Measurements from ENCODE around the gene HOXA9. TPM values are rescaled to one million over a fixed set of nuclear protein-coding genes. Genes with fewer than 3 reads are reported as not detected.

HOXA9 gene
- total and polyA plus RNA-seq, 10 of the 15 experiments (the other 5 are each of a cell fraction or from before 2014, with no cell fraction given) = not detected

DNA sequence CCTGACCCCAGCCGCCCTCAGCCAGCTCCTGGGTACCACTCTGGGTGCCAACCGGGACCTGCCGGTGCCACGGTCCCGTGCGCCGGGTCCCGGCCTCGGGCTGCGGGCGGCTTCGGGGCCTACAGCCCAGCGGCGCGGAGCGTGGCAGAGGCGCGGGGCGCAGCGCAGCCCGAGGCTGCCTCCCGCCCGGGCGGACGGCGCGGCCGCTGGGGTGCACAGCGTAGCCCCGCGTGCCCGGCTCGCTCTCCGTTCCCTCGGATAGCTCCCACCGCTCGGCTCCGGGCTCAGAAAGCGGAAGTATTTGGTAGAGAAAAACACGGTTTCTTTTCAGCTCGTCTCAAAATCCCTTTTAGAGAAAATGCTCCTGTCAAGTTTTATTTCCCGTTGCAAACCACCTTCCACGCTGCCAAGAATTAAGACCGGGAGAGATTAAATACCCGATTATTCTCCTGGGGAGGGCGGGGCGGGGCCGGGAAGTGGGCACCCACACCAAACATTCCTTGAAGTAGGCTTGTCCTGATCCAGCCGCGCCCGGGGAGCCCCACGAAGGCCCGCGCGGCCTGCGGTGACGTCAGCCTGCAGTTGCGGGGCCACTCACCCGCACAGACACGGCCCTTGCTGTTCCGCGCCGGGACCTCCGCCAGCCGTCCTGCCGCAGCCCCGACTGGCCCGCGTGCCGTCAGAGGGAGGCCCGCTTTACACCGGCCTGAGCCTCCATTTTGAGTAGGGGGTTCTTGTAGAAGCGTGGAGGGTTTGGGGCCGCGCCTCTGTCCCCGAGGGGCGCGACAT lies 27.4 kb upstream of the HOXA9 start:
- Histone ChIP-seq H3K9me3 (replicated peaks; ENCODE audit: control insufficient read depth, insufficient read depth, low read length) (no peaks in the 10 kb centered on the region; the same call in 2 of the 3 replicates), H3K27me3 (replicated peaks in 1 of 2; ENCODE audit: control insufficient read depth in 2 of 2, insufficient read depth in 2 of 2, low read length in 1 of 2) (peaks cover 27 to 38% of the 10 kb centered on the region in 2 experiments), H3K9ac (ENCODE audit: control insufficient read depth, insufficient read depth, low read length) (no peak overlapping the region), H3K4me1 (ENCODE audit: control insufficient read depth, insufficient read depth, low read length) (no peaks in the 10 kb centered on the region), H3K4me3 (no peak overlapping the region), H3K4me2 (ENCODE audit: control insufficient read depth, insufficient read depth) (0 out of 2 replicates have a peak overlapping the region, but pooled peaks have one; percentile 9), H2AFZ (ENCODE audit: control insufficient read depth, low read depth, low read length) (no peak overlapping the region), H4K20me1 (ENCODE audit: control insufficient read depth, insufficient read depth) (0 out of 2 replicates have a peak, but pooled peaks cover 3% of the 10 kb centered on the region), H3K36me3 (ENCODE audit: control insufficient read depth in 2 of 2, insufficient read depth in 2 of 2, low read length in 1 of 2) (no peaks in the 10 kb centered on the region), H3K79me2 (ENCODE audit: control insufficient read depth, insufficient read depth, low read length) (no peaks in the 10 kb centered on the region), H3K27ac (ENCODE audit: control insufficient read depth, insufficient read depth) (no peak overlapping the region)
- intact Hi-C loops (cut with micrococcal nuclease; ENCODE audit: unreplicated experiment) (no loop called here), in situ Hi-C loops (cut with MboI) (no loop called here)
- WGBS (ENCODE audit: insufficient coverage, insufficient replicate concordance, low lambda C conversion rate, missing lambda C conversion rate) = 29% methylated on average over 60 of the region's 78 CpGs
- BruUV-seq (replicated peaks) = no TSS peak
- SMC1A ChIA-PET (ENCODE audit: uncharacterized antibody, unreplicated experiment) = no interaction called here
- CTCF ChIA-PET = interaction anchor here (0.9 to 1.5 kb wide), 2 partner anchors 384 to 869 kb away, joined by 3 read pairs; no protein-coding TSS in a partner anchor
- TF ChIP-seq, protein P1, sequence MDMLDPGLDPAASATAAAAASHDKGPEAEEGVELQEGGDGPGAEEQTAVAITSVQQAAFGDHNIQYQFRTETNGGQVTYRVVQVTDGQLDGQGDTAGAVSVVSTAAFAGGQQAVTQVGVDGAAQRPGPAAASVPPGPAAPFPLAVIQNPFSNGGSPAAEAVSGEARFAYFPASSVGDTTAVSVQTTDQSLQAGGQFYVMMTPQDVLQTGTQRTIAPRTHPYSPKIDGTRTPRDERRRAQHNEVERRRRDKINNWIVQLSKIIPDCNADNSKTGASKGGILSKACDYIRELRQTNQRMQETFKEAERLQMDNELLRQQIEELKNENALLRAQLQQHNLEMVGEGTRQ (IDR thresholded peaks at IDR 0.05; ENCODE audit: borderline replicate concordance, low read depth, low read length) = no peak
- TF ChIP-seq SUZ12 (IDR thresholded peaks at IDR 0.05; ENCODE audit: unreplicated experiment) = peak; percentile 59
- POLR2A ChIA-PET = no interaction called here
- RAD21 ChIA-PET (ENCODE audit: unreplicated experiment) = no interaction called here
- no peak for DNase-seq (ENCODE audit: low read depth, low spot score)
- no peak for FAIRE-seq
- no peak for ATAC-seq

DNA sequence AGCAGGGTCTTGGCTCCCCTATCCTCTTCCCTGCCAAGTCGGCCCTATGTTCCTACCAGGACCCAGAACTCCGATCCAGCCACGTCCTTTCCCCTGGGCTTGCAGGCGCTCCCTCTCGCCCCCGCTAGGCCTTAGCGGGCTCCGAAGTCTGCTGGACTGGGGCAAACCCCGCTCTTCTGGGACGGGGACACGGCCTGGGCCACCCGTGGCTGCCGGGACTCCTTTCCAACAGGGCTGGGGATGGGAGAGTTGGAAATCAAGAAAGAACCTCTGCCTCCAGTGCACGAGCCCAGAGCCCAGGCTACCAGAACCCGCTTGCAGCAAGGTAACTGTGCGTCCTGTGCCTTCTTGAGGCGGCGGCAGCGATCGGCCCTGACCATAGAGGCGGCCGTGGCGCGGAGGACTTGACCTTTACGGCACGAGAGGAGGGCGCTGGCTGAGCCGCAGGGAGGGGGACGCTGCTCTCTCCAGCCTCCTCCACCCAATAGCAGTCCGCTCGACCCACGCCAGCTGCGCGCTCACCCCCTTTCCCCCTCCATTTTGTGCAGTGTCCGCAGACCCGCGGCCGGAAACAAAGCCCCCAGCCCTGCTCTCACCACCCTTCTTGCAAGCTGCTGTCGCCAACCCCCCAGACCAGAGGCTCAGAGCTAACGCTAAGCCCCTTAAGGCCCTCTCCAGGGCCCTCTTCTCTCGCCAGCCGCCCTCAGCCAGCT lies 26.7 kb upstream of the HOXA9 start:
- no peaks in the 10 kb centered on the region for H3K4me1 ChIP-seq (ENCODE audit: control insufficient read depth, insufficient read depth, low read length)
- in situ Hi-C loops (cut with MboI) (no loop called here), intact Hi-C loops (cut with micrococcal nuclease; ENCODE audit: unreplicated experiment) (no loop called here)
- H3K9ac ChIP-seq (ENCODE audit: control insufficient read depth, insufficient read depth, low read length) = no peak overlapping the region
- H4K20me1 ChIP-seq (ENCODE audit: control insufficient read depth, insufficient read depth) = 0 out of 2 replicates have a peak, but pooled peaks cover 3% of the 10 kb centered on the region
- SMC1A ChIA-PET (ENCODE audit: uncharacterized antibody, unreplicated experiment) = no interaction called here
- H3K4me3 ChIP-seq = no peak overlapping the region
- POLR2A ChIA-PET = no interaction called here
- H3K79me2 ChIP-seq (ENCODE audit: control insufficient read depth, insufficient read depth, low read length) = no peaks in the 10 kb centered on the region
- FAIRE-seq = no peak
- no peak for ATAC-seq
- BruUV-seq (replicated peaks) = no TSS peak
- CTCF ChIA-PET = interaction anchor here (1.5 kb wide), 1 partner anchor 870 kb away, joined by 3 read pairs; no protein-coding TSS in a partner anchor
- DNase-seq (ENCODE audit: low read depth, low spot score) = no peak
- H3K4me2 ChIP-seq (ENCODE audit: control insufficient read depth, insufficient read depth) = no peak overlapping the region
- RAD21 ChIA-PET (ENCODE audit: unreplicated experiment) = no interaction called here
- no peaks in the 10 kb centered on the region for H3K36me3 ChIP-seq (ENCODE audit: control insufficient read depth in 2 of 2, insufficient read depth in 2 of 2, low read length in 1 of 2)
- TF ChIP-seq NFIC (IDR thresholded peaks at IDR 0.05; ENCODE audit: low read depth, low read length) = no peak
- no peak for TF ChIP-seq GATAD2B (conservative IDR thresholded peaks at IDR 0.05; ENCODE audit: low read depth)
- no peak for TF ChIP-seq MEF2A (IDR thresholded peaks at IDR 0.05; ENCODE audit: insufficient read depth, low read depth, low read length)
- no peak for TF ChIP-seq ESRRA (IDR thresholded peaks at IDR 0.05; ENCODE audit: low read length)
- TF ChIP-seq SMC3 (IDR thresholded peaks at IDR 0.05; ENCODE audit: borderline replicate concordance, low read length) = no peak
- TF ChIP-seq MYC (IDR thresholded peaks at IDR 0.05; ENCODE audit: insufficient read depth, insufficient read length, insufficient replicate concordance, low read length, severe bottlenecking) = no peak
- TF ChIP-seq, protein P2, sequence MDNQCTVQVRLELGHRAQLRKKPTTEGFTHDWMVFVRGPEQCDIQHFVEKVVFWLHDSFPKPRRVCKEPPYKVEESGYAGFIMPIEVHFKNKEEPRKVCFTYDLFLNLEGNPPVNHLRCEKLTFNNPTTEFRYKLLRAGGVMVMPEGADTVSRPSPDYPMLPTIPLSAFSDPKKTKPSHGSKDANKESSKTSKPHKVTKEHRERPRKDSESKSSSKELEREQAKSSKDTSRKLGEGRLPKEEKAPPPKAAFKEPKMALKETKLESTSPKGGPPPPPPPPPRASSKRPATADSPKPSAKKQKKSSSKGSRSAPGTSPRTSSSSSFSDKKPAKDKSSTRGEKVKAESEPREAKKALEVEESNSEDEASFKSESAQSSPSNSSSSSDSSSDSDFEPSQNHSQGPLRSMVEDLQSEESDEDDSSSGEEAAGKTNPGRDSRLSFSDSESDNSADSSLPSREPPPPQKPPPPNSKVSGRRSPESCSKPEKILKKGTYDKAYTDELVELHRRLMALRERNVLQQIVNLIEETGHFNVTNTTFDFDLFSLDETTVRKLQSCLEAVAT (IDR thresholded peaks at IDR 0.05) = no peak
- no peaks in the 10 kb centered on the region; the same call in 2 of the 3 replicates for H3K9me3 ChIP-seq (replicated peaks; ENCODE audit: control insufficient read depth, insufficient read depth, low read length)
- 32% methylated on average over 42 of the region's 42 CpGs for WGBS (ENCODE audit: insufficient coverage, insufficient replicate concordance, low lambda C conversion rate, missing lambda C conversion rate)
- H3K27ac ChIP-seq (ENCODE audit: control insufficient read depth, insufficient read depth) = no peak overlapping the region
- no peak overlapping the region for H2AFZ ChIP-seq (ENCODE audit: control insufficient read depth, low read depth, low read length)
- H3K27me3 ChIP-seq (replicated peaks in 1 of 2; ENCODE audit: control insufficient read depth in 2 of 2, insufficient read depth in 2 of 2, low read length in 1 of 2) = peaks cover 32 to 36% of the 10 kb centered on the region in 2 experiments

Data from GM12878 (cell line).